Measurements from ENCODE around the gene GIT1.

GIT1 gene

GRCh38 chr17:29593591-29594518, 4.4 kb upstream of the GIT1 start:
- DNase-seq (ENCODE audit: low read depth, low spot score), result peak; percentile 74

GRCh38 chr17:29592850-29593551, 3.6 kb upstream of the GIT1 start, which contains the start of gene ANKRD13B:
Gene ANKRD13B, plus strand, starts transcription at chr17:29593132. Its CDS starts 490 bp downstream, at chr17:29593622.
- DNase-seq (ENCODE audit: low read depth, low spot score), result no peak

GRCh38 chr17:29591737-29592608, 2.5 kb upstream of the GIT1 start:
- peak; percentile 97 for DNase-seq (ENCODE audit: low read depth, low spot score)

GRCh38 chr17:29591146-29591736, 1.8 kb upstream of the GIT1 start:
- DNase-seq (ENCODE audit: low read depth, low spot score), result no peak

- no peak for DNase-seq (ENCODE audit: low read depth, low spot score)
Measured at GRCh38 chr17:29590411-29591145, 1.1 kb upstream of the GIT1 start.

GRCh38 chr17:29588562-29589411, 661 bp downstream of the GIT1 start:
- peak; percentile 40 for DNase-seq (ENCODE audit: low read depth, low spot score)

GRCh38 chr17:29588017-29588561, 1.4 kb downstream of the GIT1 start:
- DNase-seq (ENCODE audit: low read depth, low spot score), result no peak

GRCh38 chr17:29587591-29587990, 1.9 kb downstream of the GIT1 start:
- DNase-seq (ENCODE audit: low read depth, low spot score), result no peak

GRCh38 chr17:29586676-29587469, 2.6 kb downstream of the GIT1 start:
- DNase-seq (ENCODE audit: low read depth, low spot score), result no peak

- no peak for DNase-seq (ENCODE audit: low read depth, low spot score)
Measured at GRCh38 chr17:29585080-29585751, 4.2 kb downstream of the GIT1 start.

- DNase-seq (ENCODE audit: low read depth, low spot score), result no peak
Measured at GRCh38 chr17:29584452-29585079, 4.9 kb downstream of the GIT1 start.

- DNase-seq (ENCODE audit: low read depth, low spot score), result no peak
Measured at GRCh38 chr17:29583324-29584248, 5.9 kb downstream of the GIT1 start.

- DNase-seq (ENCODE audit: low read depth, low spot score), result no peak
Measured at GRCh38 chr17:29582772-29583171, 6.7 kb downstream of the GIT1 start.

- no peak for DNase-seq (ENCODE audit: low read depth, low spot score)
Measured at GRCh38 chr17:29582254-29582765, 7.1 kb downstream of the GIT1 start.

GRCh38 chr17:29581583-29582253, 7.7 kb downstream of the GIT1 start:
- DNase-seq (ENCODE audit: low read depth, low spot score), result no peak

All from ELF-1 (cell line).